GM23338 (cell line): ENCODE measurements around the gene ANKRD23. TPM values are rescaled to one million over a fixed set of nuclear protein-coding genes. Genes with fewer than 3 reads are reported as not detected.

Source experiments
- ATAC-seq: fragments of 200-7000 bp; cut with Tn5 transposase; 3 replicates; pipeline ENCODE4 v1.9.1; 2020
- DNase-seq: peaks from one replicate; pipeline ENCODE4 v3.0.0-alpha.2; 2015; ENCODE audit warnings: low spot score
- H2AFZ ChIP-seq: fragments of 200-600 bp; sonication (generic); 2 replicates; pipeline ENCODE4 v1.8.0; 2016; ENCODE audit warnings: antibody characterized with exemption, mild to moderate bottlenecking, moderate library complexity
- H3F3A ChIP-seq: fragments of 200-600 bp; sonication (generic); replicated peaks from 2 replicates; pipeline ENCODE4 v1.8.0; 2017; ENCODE audit warnings: antibody characterized with exemption, mixed run types, low read depth
- H3K27ac ChIP-seq: fragments of 200-600 bp; sonication (generic); 2 replicates; pipeline ENCODE4 v1.6.1; 2016; ENCODE audit warnings: low read depth
- H3K27me3 ChIP-seq: fragments of 200-600 bp; sonication (generic); 2 replicates; pipeline ENCODE4 v1.8.0; 2016; ENCODE audit warnings: mild to moderate bottlenecking, mixed run types, moderate library complexity; ENCODE audit not compliant: insufficient read depth
- H3K36me3 ChIP-seq: fragments of 200-600 bp; sonication (generic); 2 replicates; pipeline ENCODE4 v1.8.0; 2016; ENCODE audit warnings: mild to moderate bottlenecking; ENCODE audit not compliant: insufficient read depth
- H3K4me1 ChIP-seq: fragments of 200-600 bp; sonication (generic); 2 replicates; pipeline ENCODE4 v1.8.0; 2016; ENCODE audit warnings: mild to moderate bottlenecking, moderate library complexity; ENCODE audit not compliant: insufficient read depth
- H3K4me2 ChIP-seq: fragments of 200-600 bp; sonication (generic); 2 replicates; pipeline ENCODE4 v1.7.1; 2017; ENCODE audit warnings: mixed run types
- H3K4me3 ChIP-seq: fragments of 200-600 bp; sonication (generic); 2 replicates; pipeline ENCODE4 v1.6.1; 2016; ENCODE audit warnings: mixed run types
- H3K79me2 ChIP-seq: fragments of 200-600 bp; sonication (generic); replicated peaks from 2 replicates; pipeline ENCODE4 v1.8.0; 2017; ENCODE audit warnings: mild to moderate bottlenecking; ENCODE audit not compliant: insufficient read depth
- H3K9me2 ChIP-seq: fragments of 200-600 bp; sonication (generic); 2 replicates; pipeline ENCODE4 v1.8.0; 2017; ENCODE audit not compliant: insufficient read depth
- H4K20me1 ChIP-seq: fragments of 200-600 bp; sonication (generic); replicated peaks from 2 replicates; pipeline ENCODE4 v1.8.0; 2017; ENCODE audit warnings: mild to moderate bottlenecking; ENCODE audit not compliant: insufficient read depth
- H3K27ac Mint-ChIP-seq: 2 replicates; pipeline ENCODE4 v1.8.0; 2020; ENCODE audit warnings: inconsistent platforms, mild to moderate bottlenecking, moderate library complexity, mixed read lengths
- H3K27me3 Mint-ChIP-seq: 3 replicates; pipeline ENCODE4 v1.8.0; 2022; ENCODE audit warnings: low read depth, mild to moderate bottlenecking, moderate library complexity, mixed read lengths, inconsistent platforms; ENCODE audit not compliant: insufficient read depth, poor library complexity
- H3K36me3 Mint-ChIP-seq: 3 replicates; pipeline ENCODE4 v1.8.0; 2021; ENCODE audit warnings: low read depth, mild to moderate bottlenecking, inconsistent platforms, moderate library complexity, mixed read lengths
- H3K4me1 Mint-ChIP-seq: 3 replicates; pipeline ENCODE4 v1.8.0; 2020; ENCODE audit warnings: mild to moderate bottlenecking, inconsistent platforms, mixed read lengths
- H3K4me3 Mint-ChIP-seq: 3 replicates; pipeline ENCODE4 v1.8.0; 2021; ENCODE audit warnings: moderate library complexity, mild to moderate bottlenecking, inconsistent platforms, mixed read lengths
- H3K9me3 Mint-ChIP-seq: 3 replicates; pipeline ENCODE4 v1.8.0; 2020; ENCODE audit warnings: moderate library complexity, mild to moderate bottlenecking, inconsistent platforms, mixed read lengths
- CREB1 ChIP-seq: fragments of 250-450 bp; sonication (Bioruptor Pico); IDR thresholded peaks from 2 replicates; pipeline ENCODE4 v1.5.0; 2020; ENCODE audit warnings: low read depth, mild to moderate bottlenecking, moderate library complexity
- ETS1 ChIP-seq: IDR thresholded peaks from 2 replicates; pipeline ENCODE4 v1.6.1; 2016; ENCODE audit warnings: antibody characterized with exemption
- EZH2 ChIP-seq: fragments of 200-600 bp; sonication (generic); IDR thresholded peaks from one replicate; pipeline ENCODE4 v1.8.0; 2017; ENCODE audit warnings: antibody characterized with exemption, mild to moderate bottlenecking, low read depth; ENCODE audit not compliant: unreplicated experiment
- EZH2phosphoT487 ChIP-seq: fragments of 200-600 bp; sonication (generic); IDR thresholded peaks from one replicate; pipeline ENCODE4 v1.8.1; 2018; ENCODE audit warnings: antibody characterized with exemption; ENCODE audit not compliant: unreplicated experiment
- JUNB ChIP-seq: IDR thresholded peaks from one replicate; pipeline ENCODE4 v1.6.1; 2016; ENCODE audit warnings: antibody characterized with exemption; ENCODE audit not compliant: unreplicated experiment
- REST ChIP-seq: IDR thresholded peaks from one replicate; pipeline ENCODE4 v1.6.1; 2018; ENCODE audit warnings: antibody characterized with exemption; ENCODE audit not compliant: unreplicated experiment
- STAT1 ChIP-seq: IDR thresholded peaks from one replicate; pipeline ENCODE4 v1.6.1; 2016; ENCODE audit warnings: antibody characterized with exemption; ENCODE audit not compliant: unreplicated experiment
- ZNF462 ChIP-seq: fragments of 250-450 bp; sonication (Bioruptor Pico); IDR thresholded peaks from 2 replicates; pipeline ENCODE4 v1.5.0; 2020; ENCODE audit warnings: mild to moderate bottlenecking, moderate library complexity
- polyA plus RNA-seq: library from polyadenylated mRNA; unstranded; fragments of >200 nt; fragmentation: Nextera tagmentation; extraction: Ambion mirVana; gene quantifications from 2 replicates; pipeline ENCODE4 v1.2.1, GENCODE V29; 2016
- total RNA-seq: library from RNA; depleted of rRNA; stranded (reverse); fragments of >200 nt; shearing (Covaris generic); gene quantifications from 2 replicates; pipeline ENCODE4 v1.2.3, GENCODE V29; 2014
- TF ChIP-seq, protein P1 (sequence below), 2 experiments: fragments of 200-600 bp in 1 of 2; sonication (generic) in 1 of 2; conservative IDR thresholded peaks; 2 replicates each; pipeline versions ENCODE4 v1.5.1 to v1.6.1; 2016 to 2017; ENCODE audit warnings: antibody characterized with exemption in 2 of 2, low read depth in 2 of 2, mild to moderate bottlenecking in 2 of 2, moderate library complexity in 1 of 2

ANKRD23 gene
- total and polyA plus RNA-seq, 2 experiments from 2014 or later, result 4.0 to 5.0 TPM

DNA sequence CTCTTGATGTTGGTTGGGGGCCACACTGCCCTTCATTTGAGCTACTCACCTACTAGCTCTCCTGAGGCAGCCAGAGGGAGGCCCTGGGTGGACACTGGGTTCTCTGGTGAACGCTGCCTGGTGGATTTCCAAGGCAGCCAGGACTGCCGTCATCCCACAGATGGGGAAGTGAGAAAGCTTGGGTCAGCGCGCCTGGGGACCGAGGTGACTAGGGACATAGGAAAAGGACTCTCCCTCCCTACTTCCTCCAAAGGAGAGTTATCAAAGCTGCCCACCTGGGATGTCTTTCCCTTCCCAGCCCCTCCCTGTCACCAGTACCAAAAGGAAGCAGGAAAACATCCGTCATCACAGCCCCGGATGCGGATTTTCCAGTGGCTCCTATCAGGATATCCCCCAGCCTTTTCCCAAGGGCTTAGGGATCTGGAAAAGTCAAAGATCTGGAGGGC lies 29.9 kb upstream of the ANKRD23 start (continued):
- no peak for TF ChIP-seq ZNF462 (CRISPR knock-in tag)

- Mint-ChIP-seq H3K4me1 (peaks cover 60% of the 10 kb centered on the region), H3K4me3 (no peak overlapping the region), H3K9me3 (no peaks in the 10 kb centered on the region), H3K36me3 (peaks cover 5% of the 10 kb centered on the region; the same call in 2 of the 3 replicates), H3K27ac (no peak overlapping the region), H3K27me3 (peaks cover 29% of the 10 kb centered on the region)
- Histone ChIP-seq H3K36me3 (no peaks in the 10 kb centered on the region), H3K79me2 (peaks cover 12% of the 10 kb centered on the region), H4K20me1 (no peaks in the 10 kb centered on the region), H3K9me2 (no peaks in the 10 kb centered on the region), H3K27me3 (no peaks in the 10 kb centered on the region), H3K4me1 (peaks cover 52% of the 10 kb centered on the region), H3F3A (0 out of 2 replicates have a peak, but pooled peaks cover 12% of the 10 kb centered on the region), H3K27ac (no peak overlapping the region), H3K4me3 (no peak overlapping the region), H2AFZ (no peak overlapping the region), H3K4me2 (peak overlapping the region; percentile 65; the same call in 1 of the 2 replicates)
- ATAC-seq, result no peak
- peak; percentile 69 for DNase-seq
- TF ChIP-seq EZH2, result no peak
- no peak for TF ChIP-seq ETS1
- TF ChIP-seq, protein P1, sequence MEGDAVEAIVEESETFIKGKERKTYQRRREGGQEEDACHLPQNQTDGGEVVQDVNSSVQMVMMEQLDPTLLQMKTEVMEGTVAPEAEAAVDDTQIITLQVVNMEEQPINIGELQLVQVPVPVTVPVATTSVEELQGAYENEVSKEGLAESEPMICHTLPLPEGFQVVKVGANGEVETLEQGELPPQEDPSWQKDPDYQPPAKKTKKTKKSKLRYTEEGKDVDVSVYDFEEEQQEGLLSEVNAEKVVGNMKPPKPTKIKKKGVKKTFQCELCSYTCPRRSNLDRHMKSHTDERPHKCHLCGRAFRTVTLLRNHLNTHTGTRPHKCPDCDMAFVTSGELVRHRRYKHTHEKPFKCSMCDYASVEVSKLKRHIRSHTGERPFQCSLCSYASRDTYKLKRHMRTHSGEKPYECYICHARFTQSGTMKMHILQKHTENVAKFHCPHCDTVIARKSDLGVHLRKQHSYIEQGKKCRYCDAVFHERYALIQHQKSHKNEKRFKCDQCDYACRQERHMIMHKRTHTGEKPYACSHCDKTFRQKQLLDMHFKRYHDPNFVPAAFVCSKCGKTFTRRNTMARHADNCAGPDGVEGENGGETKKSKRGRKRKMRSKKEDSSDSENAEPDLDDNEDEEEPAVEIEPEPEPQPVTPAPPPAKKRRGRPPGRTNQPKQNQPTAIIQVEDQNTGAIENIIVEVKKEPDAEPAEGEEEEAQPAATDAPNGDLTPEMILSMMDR (conservative IDR thresholded peaks at IDR 0.05; ENCODE audit: low read depth in 2 of 2), result no peak
- no peak for TF ChIP-seq JUNB
- TF ChIP-seq EZH2phosphoT487, result no peak
- no peak for TF ChIP-seq REST
- TF ChIP-seq STAT1, result no peak
- no peak for TF ChIP-seq CREB1 (CRISPR knock-in tag)
Observed at GRCh38 chr2:96872591-96873349, 28.9 kb upstream of the ANKRD23 start.
